Esophagus muscularis mucosa (tissue), 3 donors: ENCODE data around the gene RASA4.
"Not testable (repeated sequence)": the region's sequence is repeated elsewhere in the genome, so short reads cannot be mapped to it uniquely, and the experiment has no call there.

Experiments
- POLR2A ChIP-seq: fragments of 450-650 bp; IDR thresholded peaks from one replicate; pipeline ENCODE4 v1.6.1; 2017; ENCODE audit warnings: antibody characterized with exemption, moderate library complexity, mild to moderate bottlenecking, low read depth
- TF ChIP-seq, protein P1 (sequence below), 3 experiments: fragments of 200-600 bp in 2 of 3; fragments of 450-650 bp in 1 of 3; sonication (generic) in 2 of 3; IDR thresholded peaks; one replicate each; pipeline ENCODE4 v1.5.1; 2017 to 2019; ENCODE audit warnings: antibody characterized with exemption in 3 of 3, mild to moderate bottlenecking in 2 of 3, moderate library complexity in 1 of 3

DNA sequence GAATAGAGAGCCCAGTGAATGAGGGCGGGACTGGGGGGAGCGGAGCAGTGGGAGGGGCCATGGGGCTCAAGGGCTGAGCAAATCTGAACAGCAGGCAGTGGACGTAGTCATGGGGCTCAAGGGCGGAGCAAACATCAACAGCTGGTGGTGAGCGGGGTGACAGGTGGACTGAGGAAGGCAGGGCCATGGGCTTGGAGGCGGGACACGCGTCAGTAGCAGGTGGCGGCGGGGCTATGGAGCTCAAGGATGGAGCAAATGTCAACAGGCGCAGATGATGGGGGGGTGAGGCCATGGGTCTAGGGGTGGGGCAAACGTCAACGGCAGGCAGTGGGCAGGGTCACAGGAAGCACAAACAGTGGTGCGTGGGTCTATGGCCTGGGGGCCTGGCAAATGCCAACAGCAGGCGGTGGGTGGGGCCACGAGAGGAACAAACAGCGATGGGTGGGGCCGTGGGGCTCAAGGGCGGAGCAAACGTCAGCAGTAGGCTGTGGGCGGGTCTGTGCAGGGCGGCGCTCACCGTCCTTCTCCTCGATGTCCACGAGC is 24.0 kb downstream of the RASA4 start:
- TF ChIP-seq, protein P1, sequence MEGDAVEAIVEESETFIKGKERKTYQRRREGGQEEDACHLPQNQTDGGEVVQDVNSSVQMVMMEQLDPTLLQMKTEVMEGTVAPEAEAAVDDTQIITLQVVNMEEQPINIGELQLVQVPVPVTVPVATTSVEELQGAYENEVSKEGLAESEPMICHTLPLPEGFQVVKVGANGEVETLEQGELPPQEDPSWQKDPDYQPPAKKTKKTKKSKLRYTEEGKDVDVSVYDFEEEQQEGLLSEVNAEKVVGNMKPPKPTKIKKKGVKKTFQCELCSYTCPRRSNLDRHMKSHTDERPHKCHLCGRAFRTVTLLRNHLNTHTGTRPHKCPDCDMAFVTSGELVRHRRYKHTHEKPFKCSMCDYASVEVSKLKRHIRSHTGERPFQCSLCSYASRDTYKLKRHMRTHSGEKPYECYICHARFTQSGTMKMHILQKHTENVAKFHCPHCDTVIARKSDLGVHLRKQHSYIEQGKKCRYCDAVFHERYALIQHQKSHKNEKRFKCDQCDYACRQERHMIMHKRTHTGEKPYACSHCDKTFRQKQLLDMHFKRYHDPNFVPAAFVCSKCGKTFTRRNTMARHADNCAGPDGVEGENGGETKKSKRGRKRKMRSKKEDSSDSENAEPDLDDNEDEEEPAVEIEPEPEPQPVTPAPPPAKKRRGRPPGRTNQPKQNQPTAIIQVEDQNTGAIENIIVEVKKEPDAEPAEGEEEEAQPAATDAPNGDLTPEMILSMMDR (IDR thresholded peaks at IDR 0.05) = not testable (repeated sequence)
- TF ChIP-seq POLR2A = not testable (repeated sequence)
